Progenitor cell of endocrine pancreas (in vitro differentiated cells): ENCODE results near the gene GPC4. TPM values are rescaled to one million over a fixed set of nuclear protein-coding genes. Genes with fewer than 3 reads are reported as not detected.

Source experiments
- DNase-seq: peaks from one replicate; pipeline ENCODE4 v3.0.0; 2021; ENCODE audit warnings: low spot score; ENCODE audit not compliant: unreplicated experiment
- H3K27ac Mint-ChIP-seq: 2 replicates; pipeline ENCODE4 v1.8.0; 2021; ENCODE audit warnings: mild to moderate bottlenecking, moderate library complexity, mixed read lengths
- H3K27me3 Mint-ChIP-seq: 2 replicates; pipeline ENCODE4 v1.8.0; 2021; ENCODE audit warnings: mixed read lengths
- H3K36me3 Mint-ChIP-seq: 2 replicates; pipeline ENCODE4 v1.8.0; 2022; ENCODE audit warnings: mixed read lengths; ENCODE audit not compliant: insufficient read depth
- H3K4me1 Mint-ChIP-seq: 2 replicates; pipeline ENCODE4 v1.8.0; 2021; ENCODE audit warnings: low read depth, mixed read lengths
- H3K4me3 Mint-ChIP-seq: 2 replicates; pipeline ENCODE4 v1.8.0; 2021; ENCODE audit warnings: low read depth, mild to moderate bottlenecking, moderate library complexity, mixed read lengths
- H3K9me3 Mint-ChIP-seq: 2 replicates; pipeline ENCODE4 v1.8.0; 2021; ENCODE audit warnings: low read depth, mixed read lengths
- total RNA-seq: library from RNA; stranded (reverse); gene quantifications from 2 replicates; pipeline ENCODE4 v1.2.1, GENCODE V29; 2021
- TF ChIP-seq, protein P1 (sequence below): fragments of 200-600 bp; sonication (generic); IDR thresholded peaks from one replicate; pipeline ENCODE4 v1.5.0; 2021; ENCODE audit warnings: antibody characterized with exemption, mild to moderate bottlenecking; ENCODE audit not compliant: unreplicated experiment

The GPC4 gene
- total RNA-seq, 1 donor from 2014 or later: 10.8 TPM

DNA sequence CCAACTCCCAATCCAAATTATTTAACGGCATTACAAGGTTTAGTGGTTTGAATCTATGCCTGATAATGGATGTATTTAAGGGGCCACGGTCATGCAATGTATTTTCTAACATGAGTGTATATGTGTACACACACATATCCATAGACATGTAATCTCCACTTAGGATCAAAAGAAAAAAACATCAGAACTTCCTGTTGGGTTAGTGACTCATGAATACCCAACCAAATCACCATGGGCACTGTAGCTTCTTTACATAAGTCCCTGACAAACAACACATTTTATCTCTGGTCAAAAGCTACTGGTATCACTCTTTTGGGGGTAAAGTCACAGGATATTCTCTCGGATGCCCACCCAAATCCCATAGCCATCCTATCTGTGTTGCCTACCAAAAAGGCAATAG, 160.6 kb downstream of the GPC4 start:
- peaks cover 3% of the 10 kb centered on the region for H3K9me3 Mint-ChIP-seq
- H3K27ac Mint-ChIP-seq: no peak overlapping the region
- no peaks in the 10 kb centered on the region for H3K36me3 Mint-ChIP-seq
- TF ChIP-seq, protein P1, sequence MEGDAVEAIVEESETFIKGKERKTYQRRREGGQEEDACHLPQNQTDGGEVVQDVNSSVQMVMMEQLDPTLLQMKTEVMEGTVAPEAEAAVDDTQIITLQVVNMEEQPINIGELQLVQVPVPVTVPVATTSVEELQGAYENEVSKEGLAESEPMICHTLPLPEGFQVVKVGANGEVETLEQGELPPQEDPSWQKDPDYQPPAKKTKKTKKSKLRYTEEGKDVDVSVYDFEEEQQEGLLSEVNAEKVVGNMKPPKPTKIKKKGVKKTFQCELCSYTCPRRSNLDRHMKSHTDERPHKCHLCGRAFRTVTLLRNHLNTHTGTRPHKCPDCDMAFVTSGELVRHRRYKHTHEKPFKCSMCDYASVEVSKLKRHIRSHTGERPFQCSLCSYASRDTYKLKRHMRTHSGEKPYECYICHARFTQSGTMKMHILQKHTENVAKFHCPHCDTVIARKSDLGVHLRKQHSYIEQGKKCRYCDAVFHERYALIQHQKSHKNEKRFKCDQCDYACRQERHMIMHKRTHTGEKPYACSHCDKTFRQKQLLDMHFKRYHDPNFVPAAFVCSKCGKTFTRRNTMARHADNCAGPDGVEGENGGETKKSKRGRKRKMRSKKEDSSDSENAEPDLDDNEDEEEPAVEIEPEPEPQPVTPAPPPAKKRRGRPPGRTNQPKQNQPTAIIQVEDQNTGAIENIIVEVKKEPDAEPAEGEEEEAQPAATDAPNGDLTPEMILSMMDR: no peak
- DNase-seq: no peak
- no peaks in the 10 kb centered on the region for H3K27me3 Mint-ChIP-seq
- no peak overlapping the region for H3K4me3 Mint-ChIP-seq
- peaks cover 6% of the 10 kb centered on the region for H3K4me1 Mint-ChIP-seq

DNA sequence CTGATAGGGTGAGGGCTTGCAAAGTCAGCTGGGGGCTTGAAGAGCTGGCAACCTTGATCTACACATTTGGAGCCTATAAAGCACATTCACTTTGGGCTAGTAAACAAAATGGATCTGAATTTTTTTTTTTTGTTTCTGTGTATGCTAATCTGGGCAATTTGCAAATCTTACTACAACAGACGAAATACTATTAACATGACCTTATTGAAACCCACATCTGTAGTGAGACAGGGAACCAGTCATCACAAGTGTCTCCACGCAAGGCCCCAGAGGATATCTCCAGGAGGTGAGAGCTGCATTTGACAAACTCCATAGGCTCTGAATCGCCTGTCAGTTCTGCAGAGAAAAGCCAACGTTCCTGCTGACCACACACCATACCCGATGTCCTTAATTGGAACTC, 164.1 kb downstream of the GPC4 start:
- H3K9me3 Mint-ChIP-seq: peaks cover 19% of the 10 kb centered on the region
- H3K27ac Mint-ChIP-seq: no peak overlapping the region
- peaks cover 8% of the 10 kb centered on the region for H3K4me1 Mint-ChIP-seq
- H3K36me3 Mint-ChIP-seq: peaks cover 3% of the 10 kb centered on the region
- H3K4me3 Mint-ChIP-seq: no peak overlapping the region
- DNase-seq: no peak
- TF ChIP-seq, protein P1: no peak
- H3K27me3 Mint-ChIP-seq: no peaks in the 10 kb centered on the region

DNA sequence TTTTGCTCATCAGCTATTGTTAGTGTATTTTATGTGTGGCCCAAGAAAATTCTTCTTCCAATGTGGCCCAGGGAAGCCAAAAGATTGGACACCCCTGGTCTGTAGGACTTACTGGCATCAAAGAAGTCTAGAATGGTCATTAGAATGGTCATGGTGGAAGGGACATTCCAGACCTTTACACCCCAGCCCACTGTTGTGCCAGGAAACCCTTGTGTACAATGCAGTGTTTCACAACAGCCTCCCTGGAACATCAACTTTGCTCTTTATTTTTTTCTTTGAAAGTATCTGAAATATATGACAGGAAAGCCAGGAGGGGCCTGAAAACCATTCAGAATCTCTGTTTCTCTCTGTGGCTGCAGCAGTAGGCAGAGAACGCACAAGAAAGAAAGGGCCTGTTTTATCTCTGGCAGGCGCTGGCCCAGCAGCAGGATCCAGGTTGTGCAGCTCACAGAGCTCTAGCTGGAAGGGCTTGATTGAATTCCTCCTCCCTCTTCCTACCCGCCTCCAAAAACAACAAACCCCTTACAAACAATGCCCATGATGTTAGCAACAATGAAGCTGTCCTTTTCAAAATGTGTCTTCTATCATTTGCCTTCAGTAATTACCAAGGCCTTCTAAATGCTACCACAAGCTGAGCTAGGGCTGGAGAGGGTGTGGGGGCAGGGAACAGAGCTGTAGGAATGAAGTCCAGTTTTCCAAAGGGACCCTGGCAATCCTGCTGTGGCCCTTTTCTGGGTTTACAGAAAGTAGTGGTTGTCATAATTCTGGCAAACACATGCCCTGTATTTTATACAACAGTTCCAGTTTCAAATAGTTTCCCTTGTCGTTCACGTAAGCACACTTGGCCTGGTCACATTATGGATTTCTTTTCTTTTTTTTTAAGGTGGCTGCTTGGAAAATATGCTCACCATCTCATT, 164.8 kb downstream of the GPC4 start:
- TF ChIP-seq, protein P1: no peak
- Mint-ChIP-seq H3K4me3 (no peak overlapping the region), H3K27me3 (no peaks in the 10 kb centered on the region), H3K4me1 (peaks cover 8% of the 10 kb centered on the region), H3K36me3 (peaks cover 3% of the 10 kb centered on the region), H3K27ac (no peak overlapping the region), H3K9me3 (peaks cover 25% of the 10 kb centered on the region)
- DNase-seq: no peak

Other genes starting within 250 kb of the GPC4 start
- gene TFDP3, start 197.1 kb downstream of the GPC4 start, total RNA-seq: not detected in 2 replicates